Neural cell (in vitro differentiated cells): ENCODE measurements around the gene TMEM117.

Experiments used
- CTCF ChIP-seq: fragments of 450-650 bp; IDR thresholded peaks from 2 replicates; pipeline ENCODE4 v1.5.1; 2014; ENCODE audit warnings: antibody characterized with exemption, mild to moderate bottlenecking, moderate library complexity; ENCODE audit not compliant: poor library complexity, severe bottlenecking
- EZH2 ChIP-seq: fragments of 200-600, 300-800 bp; shearing (Covaris generic), sonication (generic); IDR thresholded peaks from 2 replicates; pipeline ENCODE4 v1.6.1; 2014; ENCODE audit warnings: antibody characterized with exemption, low read length, borderline replicate concordance, mild to moderate bottlenecking; ENCODE audit not compliant: insufficient read depth, poor library complexity, severe bottlenecking
- POLR2AphosphoS5 ChIP-seq: IDR thresholded peaks from 2 replicates; pipeline ENCODE4 v1.6.1; 2012

DNA sequence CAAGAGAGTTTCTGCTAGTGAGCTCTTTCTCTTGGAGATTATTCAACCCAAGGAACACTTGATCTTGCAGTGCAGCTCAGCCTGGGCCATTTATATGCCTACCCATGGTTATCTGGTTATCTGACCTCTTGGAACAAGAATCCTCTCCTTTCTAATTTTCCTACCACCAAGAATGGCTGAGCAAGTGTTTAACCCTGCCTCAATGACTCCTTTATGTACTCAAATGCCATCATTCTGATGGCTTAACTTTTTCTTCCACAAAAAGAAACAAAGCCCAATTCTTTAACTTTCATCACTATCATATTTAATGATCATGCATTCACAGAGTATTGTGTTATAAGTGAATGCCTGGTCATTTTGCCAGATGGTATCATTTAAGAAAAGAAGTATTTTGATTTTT, 67.8 kb downstream of the TMEM117 start:
- TF ChIP-seq CTCF (no peak), EZH2 (no peak), POLR2AphosphoS5 (no peak)
